Measurements from ENCODE around the gene SEMA6B.

DNA sequence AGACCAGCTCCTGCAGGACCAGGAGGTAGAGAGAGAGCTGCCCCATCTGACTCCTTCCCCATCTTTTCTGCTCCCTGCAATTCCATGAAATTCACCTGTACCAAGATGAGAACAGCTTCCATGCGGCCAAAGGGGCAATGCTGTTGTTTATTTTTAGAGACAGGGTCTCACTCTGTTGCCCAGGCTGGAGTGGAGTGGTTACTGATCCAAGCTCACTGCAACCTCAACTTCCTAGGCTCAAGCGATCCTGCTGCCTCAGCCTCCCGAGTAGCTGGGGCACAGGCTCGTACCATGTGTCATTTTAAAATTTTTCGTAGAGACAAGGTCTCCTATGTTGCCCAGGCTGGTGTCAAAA is 37.6 kb downstream of the SEMA6B start:
- TF ChIP-seq POLR2AphosphoS5 (IDR thresholded peaks at IDR 0.05; ENCODE audit: low read depth, low read length): no peak
- TF ChIP-seq, protein P1, sequence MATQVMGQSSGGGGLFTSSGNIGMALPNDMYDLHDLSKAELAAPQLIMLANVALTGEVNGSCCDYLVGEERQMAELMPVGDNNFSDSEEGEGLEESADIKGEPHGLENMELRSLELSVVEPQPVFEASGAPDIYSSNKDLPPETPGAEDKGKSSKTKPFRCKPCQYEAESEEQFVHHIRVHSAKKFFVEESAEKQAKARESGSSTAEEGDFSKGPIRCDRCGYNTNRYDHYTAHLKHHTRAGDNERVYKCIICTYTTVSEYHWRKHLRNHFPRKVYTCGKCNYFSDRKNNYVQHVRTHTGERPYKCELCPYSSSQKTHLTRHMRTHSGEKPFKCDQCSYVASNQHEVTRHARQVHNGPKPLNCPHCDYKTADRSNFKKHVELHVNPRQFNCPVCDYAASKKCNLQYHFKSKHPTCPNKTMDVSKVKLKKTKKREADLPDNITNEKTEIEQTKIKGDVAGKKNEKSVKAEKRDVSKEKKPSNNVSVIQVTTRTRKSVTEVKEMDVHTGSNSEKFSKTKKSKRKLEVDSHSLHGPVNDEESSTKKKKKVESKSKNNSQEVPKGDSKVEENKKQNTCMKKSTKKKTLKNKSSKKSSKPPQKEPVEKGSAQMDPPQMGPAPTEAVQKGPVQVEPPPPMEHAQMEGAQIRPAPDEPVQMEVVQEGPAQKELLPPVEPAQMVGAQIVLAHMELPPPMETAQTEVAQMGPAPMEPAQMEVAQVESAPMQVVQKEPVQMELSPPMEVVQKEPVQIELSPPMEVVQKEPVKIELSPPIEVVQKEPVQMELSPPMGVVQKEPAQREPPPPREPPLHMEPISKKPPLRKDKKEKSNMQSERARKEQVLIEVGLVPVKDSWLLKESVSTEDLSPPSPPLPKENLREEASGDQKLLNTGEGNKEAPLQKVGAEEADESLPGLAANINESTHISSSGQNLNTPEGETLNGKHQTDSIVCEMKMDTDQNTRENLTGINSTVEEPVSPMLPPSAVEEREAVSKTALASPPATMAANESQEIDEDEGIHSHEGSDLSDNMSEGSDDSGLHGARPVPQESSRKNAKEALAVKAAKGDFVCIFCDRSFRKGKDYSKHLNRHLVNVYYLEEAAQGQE (IDR thresholded peaks at IDR 0.05; ENCODE audit: insufficient read depth in 1 of 2, low read depth in 2 of 2, low read length in 2 of 2): no peak
- no peak for TF ChIP-seq SIN3A (IDR thresholded peaks at IDR 0.05; ENCODE audit: borderline replicate concordance, insufficient read depth, low read length)
